Skeletal muscle cell (primary cell): ENCODE data around the gene JAG2.
"Not testable (repeated sequence)": the region's sequence is repeated elsewhere in the genome, so short reads cannot be mapped to it uniquely, and the experiment has no call there.

Source experiments
- DNase-seq: peaks from one replicate; pipeline ENCODE4 v3.0.0-alpha.2; 2010; ENCODE audit warnings: low read depth
- H3K4me3 ChIP-seq: 2 replicates; pipeline ENCODE4 v1.5.1; 2011; ENCODE audit warnings: low read depth, mild to moderate bottlenecking, control low read depth, low read length, moderate library complexity

JAG2 gene

DNA sequence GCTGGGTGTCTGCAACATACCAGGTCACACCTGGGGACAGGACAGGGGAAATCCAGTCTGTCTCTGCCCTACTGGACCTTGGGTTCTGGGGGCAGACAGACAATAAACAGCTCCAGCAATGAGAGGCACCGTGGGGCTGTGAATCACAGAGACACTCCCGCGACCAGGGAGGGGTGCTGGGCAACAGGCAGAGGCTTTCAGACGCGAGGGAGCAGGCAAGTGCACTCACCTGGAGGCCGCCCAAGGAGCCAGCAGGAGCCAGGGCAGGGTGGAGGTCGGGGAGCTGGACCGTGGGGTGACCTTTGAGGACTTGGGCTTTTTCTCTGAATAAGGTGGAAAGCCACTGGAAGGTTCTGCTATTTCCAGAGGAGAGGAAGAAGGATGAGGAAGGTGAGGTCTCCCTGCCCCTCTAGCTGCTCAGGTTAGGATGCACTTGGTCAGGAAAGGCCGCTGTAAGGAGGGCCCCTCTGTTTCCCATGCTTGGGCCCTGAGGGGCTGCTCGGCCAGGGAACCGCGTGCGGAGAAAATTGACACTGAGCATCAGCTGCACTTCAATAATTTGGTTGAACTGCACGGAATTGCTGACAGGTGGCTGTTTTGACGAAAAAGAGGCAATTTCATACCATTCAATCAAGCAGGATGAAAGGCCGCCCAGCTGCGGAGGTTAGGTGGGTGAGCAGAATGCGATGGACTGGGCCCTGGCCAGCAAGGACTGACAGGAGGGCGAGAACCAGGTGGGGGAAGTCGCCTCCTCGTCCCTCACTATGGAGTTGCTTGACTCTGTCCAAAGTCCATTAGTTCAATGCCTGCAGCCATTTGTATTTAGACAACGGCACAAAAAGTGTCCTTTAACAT lies 42.2 kb downstream of the JAG2 start:
- DNase-seq = no peak
- no peak overlapping the region for H3K4me3 ChIP-seq

- DNase-seq = no peak
- H3K4me3 ChIP-seq = no peak overlapping the region
Measured at GRCh38 chr14:105124823-105125222, 43.8 kb downstream of the JAG2 start.

DNA sequence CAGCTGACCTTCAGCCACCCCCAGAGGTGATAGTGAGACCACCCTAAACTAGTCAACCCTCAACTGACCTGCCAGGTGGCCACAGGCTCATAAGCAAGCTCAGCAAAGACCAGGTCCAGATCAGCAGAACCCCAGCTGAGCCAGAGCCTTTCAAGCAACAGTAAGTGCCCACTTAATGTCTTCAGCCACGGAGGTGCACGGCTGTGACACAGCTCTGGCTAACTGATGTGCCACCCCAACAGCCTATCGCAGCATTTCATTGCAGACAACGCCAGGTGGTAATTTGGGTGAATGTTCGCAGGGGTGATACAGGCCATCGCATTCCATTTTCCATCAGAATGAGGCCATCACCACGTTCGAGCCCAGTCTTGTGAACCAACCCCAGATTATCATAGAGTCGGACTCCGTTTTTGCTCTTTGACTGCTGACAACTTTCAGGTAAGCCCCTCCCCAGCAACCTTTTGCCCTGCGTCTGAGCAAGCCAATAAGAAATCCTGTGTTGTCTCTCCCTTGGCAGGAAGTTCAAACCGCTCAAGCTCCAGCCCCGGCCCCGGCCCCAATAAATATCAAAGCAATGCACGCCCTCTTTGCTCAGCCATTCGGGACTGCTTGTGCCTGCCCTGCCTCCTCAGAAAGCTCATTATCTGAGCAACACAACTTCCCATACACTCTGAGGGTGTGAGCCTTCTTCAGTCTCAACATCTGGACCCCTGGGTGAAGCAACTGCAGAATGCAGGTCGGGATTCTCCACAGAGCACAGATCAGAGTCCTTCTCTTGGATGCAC lies 44.4 kb downstream of the JAG2 start:
- DNase-seq = no peak

GRCh38 chr14:105123064-105123665 lies 45.4 kb downstream of the JAG2 start:
- DNase-seq = no peak
- no peak overlapping the region for H3K4me3 ChIP-seq

More for the DNA sequence above, 44.4 kb downstream of the JAG2 start:
- no peak overlapping the region for H3K4me3 ChIP-seq

GRCh38 chr14:105120056-105120455 lies 48.5 kb downstream of the JAG2 start:
- no peak overlapping the region for H3K4me3 ChIP-seq
- DNase-seq = no peak

DNA sequence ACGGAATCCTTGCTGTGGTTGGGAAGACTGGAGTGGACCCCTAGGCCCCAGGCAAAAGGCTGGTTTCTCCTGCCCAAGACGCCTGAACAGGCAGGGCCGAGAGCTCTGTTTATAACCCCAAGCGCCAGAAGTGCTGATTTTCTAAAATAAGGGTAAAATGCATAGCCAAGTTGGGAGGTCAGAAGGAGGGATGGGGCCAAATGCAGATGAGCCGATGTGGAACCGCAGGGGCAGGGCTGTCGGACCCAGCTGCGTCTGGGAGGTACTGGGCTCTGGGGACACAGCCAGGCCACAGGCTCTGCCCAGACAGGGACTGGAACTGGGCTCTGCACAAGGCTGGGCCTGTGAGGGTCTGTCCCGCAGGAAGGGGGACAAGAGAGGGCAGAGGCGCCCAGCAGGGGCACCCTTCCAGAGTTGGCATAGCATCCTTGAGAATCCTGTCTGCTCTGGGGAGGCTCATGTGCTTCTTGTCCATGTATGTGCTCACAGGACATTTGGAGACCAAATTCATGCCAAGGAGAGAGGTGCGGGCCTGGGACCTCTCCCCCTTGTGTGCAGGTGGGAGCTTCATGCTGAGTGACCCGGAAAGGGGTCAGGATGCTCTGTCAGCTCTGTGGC lies 49.1 kb downstream of the JAG2 start:
- H3K4me3 ChIP-seq = no peak overlapping the region
- DNase-seq = no peak

GRCh38 chr14:105118646-105119407 lies 49.7 kb downstream of the JAG2 start:
- H3K4me3 ChIP-seq = no peak overlapping the region
- no peak for DNase-seq

- DNase-seq = no peak
- no peak overlapping the region for H3K4me3 ChIP-seq
Measured at GRCh38 chr14:105117710-105118385, 50.7 kb downstream of the JAG2 start.

DNA sequence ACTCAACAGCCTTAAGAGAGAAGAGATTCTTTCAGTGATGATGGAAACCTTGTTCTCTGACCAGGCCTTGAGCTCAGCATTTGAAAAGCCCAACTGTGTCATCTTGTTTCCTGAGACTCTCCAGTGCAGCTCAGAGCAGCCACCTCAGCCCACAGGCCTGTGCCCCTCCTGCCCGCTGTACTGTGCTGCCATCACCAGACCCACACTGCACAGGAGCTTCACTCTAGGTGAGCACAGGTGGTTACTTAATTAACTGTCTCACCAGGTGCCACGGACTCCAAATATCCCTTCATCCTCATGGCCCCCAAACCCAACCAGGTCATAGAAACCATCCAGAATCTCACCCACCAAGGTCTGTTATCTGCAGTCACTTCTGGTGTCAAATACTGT lies 51.3 kb downstream of the JAG2 start:
- no peak for DNase-seq
- H3K4me3 ChIP-seq = no peak overlapping the region

DNA sequence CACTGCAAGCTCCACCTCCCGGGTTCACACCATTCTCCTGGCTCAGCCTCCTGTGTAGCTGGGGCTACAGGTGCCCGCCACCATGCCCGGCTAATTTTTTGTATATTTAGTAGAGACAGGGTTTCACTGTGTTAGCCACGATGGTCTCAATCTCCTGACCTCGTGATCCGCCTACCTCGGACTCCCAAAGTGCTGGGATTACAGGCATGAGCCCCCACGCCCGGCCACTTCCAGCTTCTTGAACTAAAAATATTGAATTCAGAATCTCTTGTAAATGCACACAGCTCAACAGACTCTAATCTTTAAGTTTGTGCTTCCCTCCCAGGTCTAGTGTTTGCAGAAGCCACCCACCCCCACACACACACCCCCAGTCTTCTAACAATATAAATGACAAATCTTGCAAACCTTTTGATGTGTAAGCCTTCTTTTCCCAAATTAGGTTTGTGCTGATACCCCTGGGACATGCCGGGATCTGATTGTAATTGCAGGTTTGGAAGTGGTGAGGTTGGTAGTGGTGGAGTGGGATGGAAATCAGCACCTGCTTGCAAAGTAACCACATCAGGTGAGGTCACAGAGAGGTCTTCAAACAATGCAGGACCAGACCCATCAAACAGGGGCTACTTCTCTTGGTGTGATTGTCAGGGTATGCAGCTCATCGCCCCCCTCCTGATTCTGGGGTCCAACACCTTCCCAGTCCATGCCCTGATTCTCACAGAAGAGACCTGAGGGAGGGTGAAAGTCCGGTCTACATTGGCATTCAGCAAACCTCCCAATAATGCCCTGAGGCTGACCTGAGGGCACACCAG lies 51.9 kb downstream of the JAG2 start:
- no peak for DNase-seq
- H3K4me3 ChIP-seq = no peak overlapping the region

DNA sequence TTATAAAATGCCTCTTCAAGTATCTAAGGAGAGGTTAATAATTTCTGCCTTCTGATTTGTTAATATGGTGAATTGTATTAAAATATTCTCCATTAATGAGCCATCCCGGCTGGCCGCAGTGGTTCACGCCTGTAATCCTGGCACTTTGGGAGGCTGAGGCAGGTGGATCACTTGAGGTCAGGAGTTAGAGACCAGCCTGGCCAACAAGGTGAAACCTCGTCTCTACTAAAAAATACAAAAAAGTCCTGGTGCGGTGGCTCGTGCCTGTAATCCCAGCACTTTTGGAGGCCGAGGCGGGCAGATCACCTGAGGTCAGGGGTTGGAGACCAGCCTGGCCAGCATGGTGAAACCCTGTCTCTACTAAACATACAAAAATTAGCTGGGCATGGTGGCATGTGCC lies 59.3 kb downstream of the JAG2 start:
- not testable (repeated sequence) for H3K4me3 ChIP-seq, DNase-seq

GRCh38 chr14:105108516-105108864 lies 60.1 kb downstream of the JAG2 start:
- no peak for DNase-seq
- no peak overlapping the region for H3K4me3 ChIP-seq

DNA sequence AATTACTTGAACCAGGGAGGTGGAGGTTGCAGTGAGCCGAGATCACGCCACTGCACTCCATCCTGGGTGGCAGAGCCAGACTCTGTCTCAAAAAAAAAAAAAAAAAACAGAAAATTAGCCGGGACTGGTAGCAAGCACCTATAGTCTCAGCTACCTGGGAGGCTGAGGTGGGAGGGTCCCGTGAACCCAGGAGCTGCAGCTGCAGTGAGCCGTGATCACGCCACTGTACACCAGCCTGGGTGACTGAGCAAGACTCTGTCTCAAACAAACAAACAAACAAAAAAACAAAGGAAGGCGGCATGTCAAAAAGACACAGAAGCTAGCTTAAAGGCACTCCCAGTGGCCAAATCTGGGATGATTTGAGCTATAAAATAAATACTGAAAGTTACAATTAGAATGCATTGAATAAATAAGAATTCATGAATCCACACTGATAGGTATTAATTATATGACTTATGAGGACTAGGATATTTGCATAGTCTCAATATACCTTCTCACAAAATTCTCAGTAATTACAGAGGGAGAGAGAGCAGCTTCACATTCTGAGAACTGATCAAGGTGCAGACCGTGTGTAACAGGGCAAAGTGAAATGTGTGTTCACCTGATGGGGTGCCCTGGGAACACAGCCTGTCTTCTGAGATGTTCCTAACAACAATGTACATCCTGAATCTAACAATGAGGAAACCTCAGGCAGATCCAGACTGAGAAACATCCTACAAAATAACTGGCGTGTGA lies 60.6 kb downstream of the JAG2 start:
- H3K4me3 ChIP-seq = no peak overlapping the region
- no peak for DNase-seq

GRCh38 chr14:105107351-105107750 lies 61.2 kb downstream of the JAG2 start:
- DNase-seq = no peak
- H3K4me3 ChIP-seq = no peak overlapping the region

DNA sequence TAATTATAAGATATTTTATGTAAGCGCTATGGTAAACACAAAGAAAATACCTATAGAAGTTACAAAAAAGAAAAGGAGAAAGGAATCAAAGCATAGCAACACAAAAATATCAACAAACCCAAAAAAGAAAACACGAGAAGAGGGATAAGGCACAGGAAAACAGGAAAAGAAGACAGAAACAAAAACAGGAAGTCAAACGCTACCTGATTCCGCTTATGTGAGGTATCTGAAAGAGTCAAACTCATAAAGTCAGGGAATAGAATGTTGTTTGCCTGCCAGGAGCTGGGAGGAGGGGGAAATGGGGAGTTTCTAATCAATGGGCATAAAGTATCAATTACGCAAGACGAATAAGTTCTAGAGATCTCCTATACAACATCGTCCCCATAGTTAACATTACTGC lies 63.4 kb downstream of the JAG2 start:
- no peak for DNase-seq
- no peak overlapping the region for H3K4me3 ChIP-seq

- H3K4me3 ChIP-seq = no peak overlapping the region
- no peak for DNase-seq
Measured at GRCh38 chr14:105102893-105103292, 65.7 kb downstream of the JAG2 start.

DNA sequence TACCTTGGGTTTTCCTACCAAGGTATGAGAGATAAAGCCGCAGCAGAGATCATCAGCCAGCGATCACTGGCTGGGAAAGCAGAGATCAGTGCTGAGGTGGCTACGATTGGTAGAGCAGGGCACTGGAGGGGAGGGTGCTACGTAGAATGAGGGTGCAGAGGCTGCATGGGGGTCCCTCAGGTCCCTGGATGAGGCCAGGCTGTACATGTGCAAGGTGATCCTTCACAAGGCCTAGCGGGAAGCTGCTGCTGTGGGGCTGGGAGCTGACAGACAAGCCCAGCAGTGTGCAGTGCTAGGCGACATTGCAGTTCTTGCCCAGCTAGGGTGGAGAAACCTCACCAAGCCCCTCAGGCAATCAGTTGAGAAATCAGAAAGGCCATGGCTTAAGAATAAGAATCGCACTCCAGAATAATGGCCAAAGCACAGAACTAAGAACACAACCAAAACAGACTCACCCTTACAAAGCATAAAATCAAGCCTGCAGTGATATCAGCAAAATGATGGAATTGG lies 66.2 kb downstream of the JAG2 start:
- no peak for DNase-seq
- H3K4me3 ChIP-seq = no peak overlapping the region
